Neural cell (in vitro differentiated cells): Measurements from ENCODE around the gene MYO3A. TPM values are rescaled to one million over a fixed set of nuclear protein-coding genes. Genes with fewer than 3 reads are reported as not detected.

Source experiments
- H2AFZ ChIP-seq: fragments of 200-600, 300-800 bp; sonication (generic), shearing (Covaris generic); 2 replicates; pipeline ENCODE4 v1.6.0; 2014; ENCODE audit warnings: low read depth, mild to moderate bottlenecking, antibody characterized with exemption, low read length, moderate library complexity
- H3F3A ChIP-seq: fragments of 200-600 bp; shearing (Covaris generic); 2 replicates; pipeline ENCODE4 v1.6.1; 2016; ENCODE audit warnings: mild to moderate bottlenecking, moderate library complexity, mixed read lengths, antibody characterized with exemption, low read length; ENCODE audit not compliant: insufficient read depth, poor library complexity, severe bottlenecking
- H3K27ac ChIP-seq: fragments of 200-600, 300-800 bp; sonication (generic), shearing (Covaris generic); 2 replicates; pipeline ENCODE4 v1.5.1; 2014; ENCODE audit warnings: mild to moderate bottlenecking, low read length, moderate library complexity
- H3K27me3 ChIP-seq: fragments of 300-800, 200-600 bp; sonication (generic), shearing (Covaris generic); 2 replicates; pipeline ENCODE4 v1.6.0; 2014; ENCODE audit warnings: mild to moderate bottlenecking, low read depth, low read length, moderate library complexity; ENCODE audit not compliant: insufficient read depth
- H3K36me3 ChIP-seq: fragments of 300-800, 200-600 bp; sonication (generic), shearing (Covaris generic); 2 replicates; pipeline ENCODE4 v1.5.1; 2014; ENCODE audit warnings: mild to moderate bottlenecking, antibody characterized with exemption, low read length, moderate library complexity; ENCODE audit not compliant: insufficient read depth
- H3K4me2 ChIP-seq: fragments of 300-800, 200-600 bp; sonication (generic), shearing (Covaris generic); 2 replicates; pipeline ENCODE4 v1.6.0; 2014; ENCODE audit warnings: mild to moderate bottlenecking, low read length
- H3K4me3 ChIP-seq: fragments of 300-800, 200-600 bp; sonication (generic), shearing (Covaris generic); 2 replicates; pipeline ENCODE4 v1.5.1; 2014; ENCODE audit warnings: mild to moderate bottlenecking, low read length, moderate library complexity
- H3K79me2 ChIP-seq: fragments of 200-600 bp; shearing (Covaris generic); replicated peaks from 2 replicates; pipeline ENCODE4 v1.6.0; 2014; ENCODE audit warnings: mild to moderate bottlenecking, low read length, moderate library complexity; ENCODE audit not compliant: insufficient read depth
- H3K9ac ChIP-seq: fragments of 300-800, 200-600 bp; sonication (generic), shearing (Covaris generic); 2 replicates; pipeline ENCODE4 v1.6.1; 2016; ENCODE audit warnings: mild to moderate bottlenecking, low read length, mixed read lengths
- H3K9me2 ChIP-seq: fragments of 200-600 bp; shearing (Covaris generic); 2 replicates; pipeline ENCODE4 v1.6.1; 2016; ENCODE audit warnings: mild to moderate bottlenecking, low read length, mixed read lengths; ENCODE audit not compliant: insufficient read depth
- H3K9me3 ChIP-seq: fragments of 200-600, 300-800 bp; sonication (generic), shearing (Covaris generic); 2 replicates; pipeline ENCODE4 v1.6.1; 2016; ENCODE audit warnings: mild to moderate bottlenecking, mixed run types, low read length, moderate library complexity, mixed read lengths
- H4K20me1 ChIP-seq: fragments of 200-600 bp; shearing (Covaris generic); 2 replicates; pipeline ENCODE4 v1.6.1; 2016; ENCODE audit warnings: mild to moderate bottlenecking, mixed run types; ENCODE audit not compliant: insufficient read depth
- EP300 ChIP-seq: fragments of 450-650 bp; conservative IDR thresholded peaks from 2 replicates; pipeline ENCODE4 v1.6.1; 2014; ENCODE audit warnings: antibody characterized with exemption, mild to moderate bottlenecking, moderate library complexity; ENCODE audit not compliant: poor library complexity, severe bottlenecking
- EZH2 ChIP-seq: fragments of 200-600, 300-800 bp; shearing (Covaris generic), sonication (generic); IDR thresholded peaks from 2 replicates; pipeline ENCODE4 v1.6.1; 2014; ENCODE audit warnings: antibody characterized with exemption, low read length, borderline replicate concordance, mild to moderate bottlenecking; ENCODE audit not compliant: insufficient read depth, poor library complexity, severe bottlenecking
- MXI1 ChIP-seq: fragments of 450-650 bp; conservative IDR thresholded peaks from 2 replicates; pipeline ENCODE4 v1.6.1; 2014; ENCODE audit warnings: antibody characterized with exemption, mild to moderate bottlenecking; ENCODE audit not compliant: poor library complexity, severe bottlenecking
- POLR2AphosphoS5 ChIP-seq: IDR thresholded peaks from 2 replicates; pipeline ENCODE4 v1.6.1; 2012
- RAD21 ChIP-seq: fragments of 450-650 bp; conservative IDR thresholded peaks from 2 replicates; pipeline ENCODE4 v1.6.1; 2014; ENCODE audit warnings: antibody characterized with exemption, mild to moderate bottlenecking, moderate library complexity
- SMC3 ChIP-seq: fragments of 450-650 bp; conservative IDR thresholded peaks from 2 replicates; pipeline ENCODE4 v1.6.1; 2014; ENCODE audit warnings: antibody characterized with exemption, mild to moderate bottlenecking, moderate library complexity; ENCODE audit not compliant: poor library complexity
- TAF1 ChIP-seq: IDR thresholded peaks from 2 replicates; pipeline ENCODE4 v1.6.1; 2012; ENCODE audit warnings: low read depth
- polyA plus RNA-seq: library from polyadenylated mRNA; depleted of rRNA; stranded (reverse); fragments of >200 nt; gene quantifications from 2 replicates; pipeline ENCODE4 v1.2.3, GENCODE V29; 2014
- TF ChIP-seq, protein P1 (sequence below): IDR thresholded peaks from 2 replicates; pipeline ENCODE4 v1.6.1; 2012; ENCODE audit warnings: borderline replicate concordance
- TF ChIP-seq, protein P2 (sequence below): fragments of 450-650 bp; IDR thresholded peaks from 2 replicates; pipeline ENCODE4 v1.5.1; 2014; ENCODE audit warnings: antibody characterized with exemption, mild to moderate bottlenecking, moderate library complexity; ENCODE audit not compliant: poor library complexity, severe bottlenecking

Gene MYO3A
- polyA plus RNA-seq, 1 donor from 2014 or later, result 4.1 TPM

DNA sequence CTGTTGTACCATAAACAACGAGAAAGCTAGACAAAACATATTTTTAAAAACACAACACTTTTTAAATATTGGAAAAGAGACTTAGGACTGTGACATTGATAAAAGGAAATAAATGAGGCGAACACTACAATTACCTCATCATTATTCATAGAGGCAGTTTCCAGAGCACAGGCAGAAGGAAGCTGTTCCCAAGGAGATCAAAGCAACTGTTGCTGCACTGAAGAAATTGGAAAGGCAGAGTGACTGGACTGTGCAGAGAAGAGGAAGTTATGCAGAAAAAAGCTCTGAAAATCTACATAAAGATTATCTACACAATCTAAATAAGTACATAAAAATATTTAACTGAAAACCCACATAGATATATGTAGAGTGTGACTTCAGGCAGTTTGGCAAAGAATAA is 32.8 kb downstream of the MYO3A start:
- Histone ChIP-seq H2AFZ (no peak overlapping the region), H3F3A (no peaks in the 10 kb centered on the region), H3K4me2 (no peak overlapping the region), H3K36me3 (no peaks in the 10 kb centered on the region), H3K9me3 (no peaks in the 10 kb centered on the region), H3K79me2 (no peaks in the 10 kb centered on the region), H3K9me2 (no peaks in the 10 kb centered on the region), H4K20me1 (no peaks in the 10 kb centered on the region), H3K27ac (no peak overlapping the region), H3K27me3 (no peaks in the 10 kb centered on the region), H3K4me3 (no peak overlapping the region), H3K9ac (no peak overlapping the region)
- TF ChIP-seq, protein P1, sequence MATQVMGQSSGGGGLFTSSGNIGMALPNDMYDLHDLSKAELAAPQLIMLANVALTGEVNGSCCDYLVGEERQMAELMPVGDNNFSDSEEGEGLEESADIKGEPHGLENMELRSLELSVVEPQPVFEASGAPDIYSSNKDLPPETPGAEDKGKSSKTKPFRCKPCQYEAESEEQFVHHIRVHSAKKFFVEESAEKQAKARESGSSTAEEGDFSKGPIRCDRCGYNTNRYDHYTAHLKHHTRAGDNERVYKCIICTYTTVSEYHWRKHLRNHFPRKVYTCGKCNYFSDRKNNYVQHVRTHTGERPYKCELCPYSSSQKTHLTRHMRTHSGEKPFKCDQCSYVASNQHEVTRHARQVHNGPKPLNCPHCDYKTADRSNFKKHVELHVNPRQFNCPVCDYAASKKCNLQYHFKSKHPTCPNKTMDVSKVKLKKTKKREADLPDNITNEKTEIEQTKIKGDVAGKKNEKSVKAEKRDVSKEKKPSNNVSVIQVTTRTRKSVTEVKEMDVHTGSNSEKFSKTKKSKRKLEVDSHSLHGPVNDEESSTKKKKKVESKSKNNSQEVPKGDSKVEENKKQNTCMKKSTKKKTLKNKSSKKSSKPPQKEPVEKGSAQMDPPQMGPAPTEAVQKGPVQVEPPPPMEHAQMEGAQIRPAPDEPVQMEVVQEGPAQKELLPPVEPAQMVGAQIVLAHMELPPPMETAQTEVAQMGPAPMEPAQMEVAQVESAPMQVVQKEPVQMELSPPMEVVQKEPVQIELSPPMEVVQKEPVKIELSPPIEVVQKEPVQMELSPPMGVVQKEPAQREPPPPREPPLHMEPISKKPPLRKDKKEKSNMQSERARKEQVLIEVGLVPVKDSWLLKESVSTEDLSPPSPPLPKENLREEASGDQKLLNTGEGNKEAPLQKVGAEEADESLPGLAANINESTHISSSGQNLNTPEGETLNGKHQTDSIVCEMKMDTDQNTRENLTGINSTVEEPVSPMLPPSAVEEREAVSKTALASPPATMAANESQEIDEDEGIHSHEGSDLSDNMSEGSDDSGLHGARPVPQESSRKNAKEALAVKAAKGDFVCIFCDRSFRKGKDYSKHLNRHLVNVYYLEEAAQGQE, result no peak

DNA sequence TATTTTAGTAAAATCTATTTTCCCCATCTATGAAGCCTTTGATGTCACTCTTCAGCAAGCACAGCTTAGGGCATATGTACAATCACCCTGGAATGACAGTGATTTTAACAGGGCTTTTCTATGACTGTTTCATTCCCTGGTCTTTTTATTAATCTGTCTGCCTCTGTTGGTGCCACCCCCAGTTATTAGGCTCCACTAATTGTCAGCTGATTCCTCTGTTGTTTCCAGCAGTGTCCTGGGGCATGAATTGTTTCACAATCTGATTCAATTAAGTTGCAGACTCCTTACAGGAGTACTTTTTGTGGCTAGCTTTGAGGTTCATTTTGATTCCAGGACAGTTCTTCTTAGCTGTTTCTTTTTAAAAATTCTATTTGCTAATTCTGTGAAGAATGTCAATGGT is 38.6 kb downstream of the MYO3A start:
- TF ChIP-seq, protein P1, result no peak
- TF ChIP-seq EP300 (no peak), RAD21 (no peak), SMC3 (no peak), MXI1 (no peak), POLR2AphosphoS5 (no peak), TAF1 (no peak), EZH2 (no peak)
- TF ChIP-seq, protein P2, sequence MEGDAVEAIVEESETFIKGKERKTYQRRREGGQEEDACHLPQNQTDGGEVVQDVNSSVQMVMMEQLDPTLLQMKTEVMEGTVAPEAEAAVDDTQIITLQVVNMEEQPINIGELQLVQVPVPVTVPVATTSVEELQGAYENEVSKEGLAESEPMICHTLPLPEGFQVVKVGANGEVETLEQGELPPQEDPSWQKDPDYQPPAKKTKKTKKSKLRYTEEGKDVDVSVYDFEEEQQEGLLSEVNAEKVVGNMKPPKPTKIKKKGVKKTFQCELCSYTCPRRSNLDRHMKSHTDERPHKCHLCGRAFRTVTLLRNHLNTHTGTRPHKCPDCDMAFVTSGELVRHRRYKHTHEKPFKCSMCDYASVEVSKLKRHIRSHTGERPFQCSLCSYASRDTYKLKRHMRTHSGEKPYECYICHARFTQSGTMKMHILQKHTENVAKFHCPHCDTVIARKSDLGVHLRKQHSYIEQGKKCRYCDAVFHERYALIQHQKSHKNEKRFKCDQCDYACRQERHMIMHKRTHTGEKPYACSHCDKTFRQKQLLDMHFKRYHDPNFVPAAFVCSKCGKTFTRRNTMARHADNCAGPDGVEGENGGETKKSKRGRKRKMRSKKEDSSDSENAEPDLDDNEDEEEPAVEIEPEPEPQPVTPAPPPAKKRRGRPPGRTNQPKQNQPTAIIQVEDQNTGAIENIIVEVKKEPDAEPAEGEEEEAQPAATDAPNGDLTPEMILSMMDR, result no peak
- no peaks in the 10 kb centered on the region for H3F3A ChIP-seq
- no peak overlapping the region for H3K4me2 ChIP-seq

More for the DNA sequence above, 38.6 kb downstream of the MYO3A start:
- Histone ChIP-seq H3K9me3 (no peaks in the 10 kb centered on the region), H3K27me3 (no peaks in the 10 kb centered on the region), H3K27ac (no peak overlapping the region), H3K9ac (no peak overlapping the region), H3K9me2 (no peaks in the 10 kb centered on the region), H4K20me1 (no peaks in the 10 kb centered on the region), H3K4me3 (no peak overlapping the region), H3K79me2 (no peaks in the 10 kb centered on the region), H2AFZ (no peak overlapping the region), H3K36me3 (no peaks in the 10 kb centered on the region)
